NCI-H82 treated with DMSO at 0.1 percent for 48 hours (cell line): Measurements from ENCODE around the gene SLC16A7.

ENCODE experiments used
- DNase-seq: peaks from one replicate; lab custom pipeline; 2025; ENCODE audit not compliant: unreplicated experiment; lab: John Stamatoyannopoulos, UW

Gene SLC16A7

DNA sequence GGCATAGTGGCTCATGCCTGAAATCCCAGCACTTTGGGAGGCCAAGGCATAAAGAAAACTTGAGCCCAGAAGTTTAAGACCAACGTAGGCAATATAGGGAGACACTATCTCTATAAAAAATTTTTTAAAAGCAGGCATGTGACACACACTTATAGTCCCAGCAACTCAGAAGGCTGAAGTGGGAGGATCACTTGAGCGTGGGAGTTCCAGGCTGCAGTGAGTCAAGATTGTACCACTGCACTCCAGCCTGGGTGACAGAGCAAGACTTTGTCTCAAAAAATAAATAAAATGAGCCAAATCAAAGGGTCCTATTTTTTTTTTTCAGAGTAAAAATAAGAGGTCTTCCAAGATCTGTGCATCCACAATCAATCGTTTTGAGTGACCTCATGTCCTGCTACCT, 237.6 kb downstream of the SLC16A7 start:
- no peak for DNase-seq

DNA sequence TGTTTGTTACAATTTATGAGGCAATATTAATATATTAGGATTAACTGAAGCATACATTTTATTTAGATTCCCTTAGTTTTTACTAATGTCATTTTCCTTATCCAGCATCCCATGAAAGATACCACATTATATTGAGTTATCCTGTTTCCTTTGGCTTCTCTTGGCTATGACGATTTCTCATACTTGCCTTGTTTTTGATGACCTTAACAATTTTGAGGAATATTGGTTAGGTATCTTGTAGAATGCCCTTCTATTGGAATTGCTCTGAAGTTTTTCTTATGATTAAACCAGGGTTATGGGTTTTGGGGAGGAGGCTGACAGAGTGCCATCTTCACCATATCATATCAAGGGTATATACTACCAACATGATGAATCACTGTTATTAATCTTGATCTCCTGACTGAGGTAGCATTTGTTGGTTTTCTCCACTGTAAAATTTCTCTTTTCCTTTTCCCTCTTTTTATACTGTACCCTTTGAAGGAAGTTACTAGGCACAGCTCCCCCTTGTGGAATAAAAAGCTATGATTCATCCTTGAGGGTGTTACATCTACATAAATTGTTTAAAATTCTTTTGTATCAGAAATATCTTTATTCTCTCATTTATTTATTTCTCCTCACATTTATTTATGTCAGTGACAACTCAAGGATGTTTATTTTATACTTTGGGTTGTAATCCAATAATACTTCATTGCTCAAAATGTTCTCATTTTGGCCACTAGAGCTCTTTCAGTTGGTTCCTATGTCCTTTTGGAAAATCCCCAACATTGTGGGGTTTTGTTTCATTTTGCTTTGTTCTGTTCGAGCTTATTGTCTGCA, 239.0 kb downstream of the SLC16A7 start:
- no peak for DNase-seq
